GM19397 (cell line): ENCODE measurements around the gene RAD23B.

Experiments used
- ATAC-seq: cut with Tn5 transposase; IDR thresholded peaks from one replicate; pipeline ENCODE4 v1.9.1; 2021; ENCODE audit warnings: mild to moderate bottlenecking, moderate library complexity; ENCODE audit not compliant: unreplicated experiment

Gene RAD23B

DNA sequence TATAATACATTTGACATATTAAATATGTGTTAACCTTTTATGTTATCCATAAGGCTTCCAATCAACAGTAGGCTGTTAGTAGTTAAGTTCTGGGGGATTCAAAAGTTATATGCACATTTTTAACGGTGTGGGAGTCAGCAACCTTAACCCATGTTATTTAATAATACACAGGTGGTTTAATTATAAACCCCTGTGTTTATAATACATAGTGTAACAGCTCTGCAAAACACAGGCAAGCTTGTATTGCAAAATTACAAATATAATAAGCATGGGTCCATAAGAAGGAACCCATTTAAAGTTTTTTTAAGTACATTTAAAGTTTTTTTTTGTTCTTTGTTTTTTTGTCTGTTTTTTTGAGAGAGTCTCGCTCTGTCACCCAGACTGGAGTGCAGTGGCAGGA, 14.5 kb upstream of the RAD23B start:
- no peak for ATAC-seq

DNA sequence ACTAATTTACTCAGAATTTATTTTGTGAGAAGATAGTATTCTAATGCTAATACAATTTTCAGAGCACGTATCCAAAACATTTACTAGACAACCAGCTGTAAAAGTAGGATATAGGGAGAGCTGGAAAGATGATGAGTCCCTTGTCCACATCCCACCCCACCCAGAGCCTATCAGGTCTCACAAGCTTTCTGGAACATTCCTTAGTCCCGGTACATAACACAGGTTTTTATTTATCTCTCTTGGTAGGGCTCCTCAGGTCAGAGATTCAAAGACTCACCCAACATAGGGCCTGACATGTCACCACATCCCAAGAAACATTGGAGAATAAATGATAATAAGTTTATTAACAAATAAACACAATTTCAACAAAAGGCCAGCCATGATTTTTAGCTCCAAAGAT, 13.8 kb upstream of the RAD23B start:
- ATAC-seq: no peak

DNA sequence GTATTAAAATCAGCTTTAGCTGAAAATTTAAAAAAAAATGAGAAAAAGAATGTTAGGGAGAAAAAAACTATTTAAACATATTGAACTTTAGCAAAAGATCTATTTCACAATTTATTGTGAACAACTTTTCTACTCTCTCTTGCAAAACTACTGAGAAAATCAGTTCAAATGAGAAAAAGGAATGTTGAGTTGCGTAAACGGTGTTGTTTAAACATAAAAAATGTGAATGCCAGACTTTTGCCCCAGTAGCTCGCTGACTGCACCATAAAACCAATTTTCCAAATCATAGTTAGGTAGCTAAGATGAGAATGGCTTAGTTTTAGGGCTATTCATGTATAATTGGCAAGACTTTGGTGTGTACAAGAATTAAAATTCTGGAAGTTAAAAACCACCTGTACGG, 13.4 kb upstream of the RAD23B start:
- no peak for ATAC-seq

DNA sequence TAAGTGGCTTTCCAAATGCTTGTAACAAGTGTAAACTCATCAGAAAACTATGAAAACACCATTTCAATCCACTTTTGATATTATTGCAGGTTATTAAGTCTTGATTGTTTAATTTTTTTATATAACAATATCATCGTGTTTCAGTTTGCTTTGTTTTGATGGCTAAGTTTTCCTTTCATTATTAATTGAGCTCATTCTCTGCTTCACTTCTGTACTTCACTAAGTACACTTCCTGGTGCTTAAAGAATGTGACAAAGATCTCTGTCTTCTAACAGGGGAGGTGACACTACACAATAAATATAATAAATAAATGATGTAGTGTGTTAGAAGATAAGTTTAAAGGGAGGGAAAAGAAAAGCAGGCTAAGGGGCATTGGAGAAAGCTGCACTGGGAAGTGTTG, 13.0 kb upstream of the RAD23B start:
- ATAC-seq: no peak

DNA sequence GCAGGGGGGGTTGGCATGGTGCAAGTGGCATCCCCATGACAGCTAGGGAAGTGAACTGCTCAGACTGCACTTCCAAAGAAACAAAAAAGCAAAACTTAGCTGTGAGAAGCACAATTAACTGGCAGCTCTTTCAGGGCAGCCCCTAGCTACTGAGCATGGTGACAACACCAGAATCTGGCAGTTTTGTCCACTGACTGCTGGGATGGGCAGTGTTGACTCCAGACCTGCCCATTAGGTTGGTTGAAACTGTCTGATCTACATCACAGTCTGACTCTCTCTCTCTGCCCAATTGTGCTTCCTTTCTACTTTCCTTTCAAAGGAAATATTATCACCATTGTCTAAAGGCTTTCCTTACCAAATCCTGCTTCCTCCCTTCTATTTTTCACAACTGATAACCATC, 12.5 kb upstream of the RAD23B start:
- ATAC-seq: no peak

DNA sequence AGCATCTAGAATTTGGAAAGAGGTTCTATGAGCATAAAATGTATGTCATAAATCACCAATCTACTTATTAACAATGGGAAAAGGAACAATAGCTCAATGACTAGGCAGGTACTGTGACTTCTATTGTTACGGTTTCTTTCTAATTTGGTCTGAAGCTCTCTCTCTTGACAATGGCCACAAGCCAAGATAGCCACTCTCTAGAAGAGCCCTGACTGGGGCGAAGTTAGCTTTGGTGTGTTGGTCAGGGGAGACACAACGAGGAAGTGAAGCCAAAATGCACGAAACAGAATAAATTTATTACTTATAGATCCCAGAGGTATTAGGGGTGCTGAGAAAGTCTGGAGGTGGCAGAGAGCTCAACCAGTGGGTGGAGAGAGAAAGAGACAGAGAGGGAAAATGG, 9.4 kb upstream of the RAD23B start:
- no peak for ATAC-seq

DNA sequence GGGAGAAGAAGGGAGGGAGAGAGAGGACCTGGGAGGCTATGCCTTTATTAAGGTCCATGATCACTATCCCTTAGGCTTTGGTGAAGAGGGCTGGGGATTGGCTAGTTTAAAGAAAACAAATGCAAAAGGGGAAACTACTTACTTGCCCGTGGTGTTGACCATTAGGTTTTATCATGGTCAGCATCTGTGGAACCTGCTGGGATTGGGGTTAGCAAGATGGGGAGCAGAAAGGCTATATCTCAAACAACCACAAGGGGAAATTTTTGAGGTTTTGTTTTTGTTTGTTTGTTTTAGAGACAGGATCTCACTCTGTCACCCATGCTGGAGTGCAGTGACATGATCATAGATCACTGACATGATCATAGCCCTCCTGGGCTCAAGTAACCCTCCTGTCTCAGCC, 9.0 kb upstream of the RAD23B start:
- no peak for ATAC-seq

DNA sequence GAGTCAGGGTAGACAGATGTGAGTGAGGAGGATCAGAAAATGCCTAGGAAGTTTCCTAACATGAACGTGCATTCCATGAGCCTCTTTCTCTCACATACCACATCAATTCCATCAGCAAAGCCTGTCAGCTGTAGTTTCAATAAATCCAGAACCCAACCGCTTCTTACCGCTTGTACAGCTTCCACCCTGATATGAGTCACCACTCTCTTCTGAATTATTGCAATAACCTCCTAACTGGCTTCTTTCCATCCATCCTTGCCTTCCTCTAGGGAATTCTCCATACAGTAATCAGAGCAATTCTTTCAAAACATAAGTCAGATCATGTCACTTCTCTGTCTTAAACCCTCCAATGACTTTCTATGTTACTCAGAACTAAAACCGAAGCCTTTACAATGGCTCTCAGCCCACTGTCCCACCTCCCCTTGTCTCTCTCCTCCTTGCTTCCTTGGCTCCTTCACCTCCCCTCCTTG, 8.1 kb upstream of the RAD23B start:
- no peak for ATAC-seq

DNA sequence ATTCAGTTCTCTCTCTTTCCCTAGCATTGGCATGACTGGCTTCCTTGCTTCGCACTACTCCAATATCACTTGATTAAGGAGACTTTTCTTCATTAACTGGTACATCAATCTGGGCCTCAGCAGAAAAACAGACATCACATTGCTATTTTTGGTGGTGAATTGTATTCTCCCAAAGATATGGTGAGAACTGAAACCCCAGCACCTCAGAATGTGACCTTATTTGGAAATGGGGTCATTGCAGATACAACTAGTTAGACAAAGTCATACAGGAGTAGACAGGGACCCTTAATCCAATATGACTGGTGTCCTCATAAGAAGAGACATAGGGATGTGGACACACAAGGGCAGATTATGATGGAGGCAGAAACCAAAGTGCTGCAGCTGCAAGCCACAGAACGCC, 7.5 kb upstream of the RAD23B start:
- no peak for ATAC-seq

DNA sequence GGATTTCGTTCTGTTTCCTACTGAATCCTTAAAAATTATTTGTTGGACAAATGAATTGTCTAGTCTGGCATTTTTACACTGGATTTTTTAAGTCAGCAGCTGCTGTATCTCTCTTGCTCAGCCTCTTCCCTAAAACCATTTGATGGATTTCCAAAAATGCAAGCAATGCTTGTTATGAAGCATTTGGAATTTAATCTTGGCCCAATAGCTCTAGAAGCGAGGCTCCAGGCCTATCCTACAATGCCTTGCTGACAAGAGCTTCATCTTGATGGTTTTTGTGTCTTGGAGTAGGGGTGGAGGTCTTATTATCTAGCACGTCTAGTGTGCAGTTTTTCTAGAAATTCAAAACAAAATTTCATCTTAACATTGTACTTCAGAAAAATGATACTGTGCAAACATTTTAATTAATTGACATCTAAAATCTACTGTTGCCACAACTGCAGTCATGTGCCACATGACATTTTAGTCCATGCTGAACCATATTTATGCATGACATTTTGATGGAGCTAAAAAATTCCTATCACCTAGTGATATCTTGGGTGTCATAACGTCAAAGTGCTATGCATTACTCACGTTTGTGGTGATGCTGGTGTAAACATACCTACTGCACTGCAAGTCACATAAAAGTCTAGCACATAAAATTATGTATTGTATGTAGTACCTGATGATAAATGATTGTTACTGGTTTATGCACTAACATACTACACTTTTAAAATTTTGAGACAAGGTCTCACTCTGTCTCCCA, 5.9 kb upstream of the RAD23B start:
- ATAC-seq: no peak

DNA sequence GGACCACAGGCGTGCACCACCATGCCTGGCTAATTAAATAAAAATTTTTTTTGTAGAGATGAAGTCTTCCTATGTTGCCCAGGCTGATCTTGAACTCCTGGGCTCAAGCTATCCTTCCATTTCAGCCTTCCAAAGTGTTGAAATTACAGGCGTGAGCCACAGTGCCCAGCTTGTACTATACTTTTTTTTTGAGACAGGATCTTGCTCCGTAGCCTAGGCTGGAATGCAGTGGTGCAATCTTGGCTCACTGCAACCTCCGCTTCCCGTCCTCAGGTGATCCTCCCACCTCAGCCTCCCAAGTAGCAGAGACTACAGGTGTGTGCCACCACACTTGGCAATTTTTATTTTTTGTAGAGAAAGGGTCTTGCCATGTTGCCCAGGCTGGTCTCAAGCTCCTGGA, 5.3 kb upstream of the RAD23B start:
- ATAC-seq: no peak

DNA sequence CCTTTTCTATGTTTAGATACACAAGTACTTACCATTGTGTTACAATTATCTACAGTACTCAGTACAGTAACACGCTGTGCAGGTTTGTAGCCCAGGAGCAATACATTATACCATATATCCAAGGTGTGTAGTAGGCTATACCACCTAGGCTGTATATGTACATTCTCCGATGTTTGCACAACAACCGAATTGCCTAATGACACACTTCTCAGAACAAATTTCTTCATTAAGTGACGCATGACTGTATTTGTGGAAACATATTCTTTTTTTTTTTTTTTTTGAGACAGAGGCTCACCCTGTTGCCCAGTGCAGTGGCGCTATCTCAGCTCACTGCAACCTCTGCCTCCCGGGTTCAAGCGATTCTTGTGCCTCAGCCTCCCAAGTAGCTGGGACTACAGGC, 4.0 kb upstream of the RAD23B start:
- ATAC-seq: no peak

DNA sequence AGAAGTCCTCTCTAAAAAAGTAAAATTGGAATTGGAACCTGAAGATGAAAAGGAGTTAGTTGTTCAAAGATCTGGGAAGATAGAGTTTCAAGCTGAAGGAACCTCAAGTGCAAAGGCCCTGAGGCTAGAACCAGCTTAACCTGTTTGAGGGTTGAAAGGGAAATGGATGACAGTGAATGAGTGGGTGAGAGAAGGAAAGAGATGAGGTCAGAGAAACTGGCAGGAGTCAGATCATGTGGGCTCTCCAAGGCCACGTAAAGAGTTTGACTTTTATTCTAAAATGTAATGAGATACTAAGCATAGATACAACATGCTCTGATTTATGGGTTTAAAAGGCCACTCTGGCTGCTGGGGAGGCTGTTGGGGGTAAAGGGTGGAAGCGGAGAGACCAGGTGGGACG, 2.5 kb upstream of the RAD23B start:
- no peak for ATAC-seq

DNA sequence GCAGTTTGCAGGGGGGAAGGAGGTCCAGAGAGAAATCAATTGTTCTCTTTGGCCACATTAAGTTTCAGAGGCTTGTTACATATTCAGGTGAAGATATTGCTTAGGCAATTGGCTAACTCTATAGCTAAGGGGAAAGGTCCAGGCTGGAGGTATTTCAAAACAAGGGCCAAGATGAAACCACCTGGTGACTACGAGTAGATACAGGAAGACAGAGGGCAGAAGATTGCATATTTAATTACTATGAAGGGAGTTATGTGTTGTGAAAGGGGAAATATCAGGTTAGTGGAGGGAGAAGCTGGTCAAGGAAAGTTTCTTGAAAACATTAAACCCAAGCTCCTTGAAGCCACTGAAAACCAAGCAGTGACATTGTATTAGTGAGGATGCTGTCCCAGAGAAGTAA, 1.9 kb upstream of the RAD23B start:
- no peak for ATAC-seq

DNA sequence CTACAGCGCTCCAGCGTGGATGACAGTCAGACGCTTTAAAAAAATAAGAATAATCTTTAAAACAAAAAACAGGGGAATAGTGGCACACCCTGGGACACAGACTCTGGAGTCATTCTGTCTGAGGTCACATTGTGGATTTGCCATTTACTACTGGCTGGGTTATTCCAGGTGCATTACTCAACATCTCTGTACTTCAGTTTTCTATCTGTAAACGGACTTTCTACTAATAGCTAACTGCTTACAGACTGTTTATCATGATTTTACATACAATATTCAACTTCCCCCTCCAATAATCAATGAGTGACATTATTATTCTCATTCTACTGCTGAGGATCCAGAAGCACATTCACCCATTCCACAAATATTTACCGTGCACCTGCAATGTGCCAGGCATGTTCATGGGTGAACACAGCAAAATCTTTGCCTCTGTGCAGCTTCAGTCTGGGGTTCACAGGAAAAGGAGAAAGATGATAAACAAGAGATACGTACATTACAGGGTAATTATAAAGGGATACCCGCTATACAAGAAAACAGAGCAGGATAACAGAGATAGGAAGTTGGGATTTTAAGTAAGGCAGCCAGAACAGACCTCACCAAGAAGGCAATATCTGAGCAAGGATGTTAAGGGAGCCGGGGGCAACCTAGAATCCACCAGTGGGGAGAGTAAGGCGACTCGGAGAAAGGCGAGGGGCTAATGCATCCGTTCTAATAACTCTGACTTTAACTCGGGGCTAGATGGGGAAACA, 984 bp upstream of the RAD23B start:
- ATAC-seq: peak; percentile 0

DNA sequence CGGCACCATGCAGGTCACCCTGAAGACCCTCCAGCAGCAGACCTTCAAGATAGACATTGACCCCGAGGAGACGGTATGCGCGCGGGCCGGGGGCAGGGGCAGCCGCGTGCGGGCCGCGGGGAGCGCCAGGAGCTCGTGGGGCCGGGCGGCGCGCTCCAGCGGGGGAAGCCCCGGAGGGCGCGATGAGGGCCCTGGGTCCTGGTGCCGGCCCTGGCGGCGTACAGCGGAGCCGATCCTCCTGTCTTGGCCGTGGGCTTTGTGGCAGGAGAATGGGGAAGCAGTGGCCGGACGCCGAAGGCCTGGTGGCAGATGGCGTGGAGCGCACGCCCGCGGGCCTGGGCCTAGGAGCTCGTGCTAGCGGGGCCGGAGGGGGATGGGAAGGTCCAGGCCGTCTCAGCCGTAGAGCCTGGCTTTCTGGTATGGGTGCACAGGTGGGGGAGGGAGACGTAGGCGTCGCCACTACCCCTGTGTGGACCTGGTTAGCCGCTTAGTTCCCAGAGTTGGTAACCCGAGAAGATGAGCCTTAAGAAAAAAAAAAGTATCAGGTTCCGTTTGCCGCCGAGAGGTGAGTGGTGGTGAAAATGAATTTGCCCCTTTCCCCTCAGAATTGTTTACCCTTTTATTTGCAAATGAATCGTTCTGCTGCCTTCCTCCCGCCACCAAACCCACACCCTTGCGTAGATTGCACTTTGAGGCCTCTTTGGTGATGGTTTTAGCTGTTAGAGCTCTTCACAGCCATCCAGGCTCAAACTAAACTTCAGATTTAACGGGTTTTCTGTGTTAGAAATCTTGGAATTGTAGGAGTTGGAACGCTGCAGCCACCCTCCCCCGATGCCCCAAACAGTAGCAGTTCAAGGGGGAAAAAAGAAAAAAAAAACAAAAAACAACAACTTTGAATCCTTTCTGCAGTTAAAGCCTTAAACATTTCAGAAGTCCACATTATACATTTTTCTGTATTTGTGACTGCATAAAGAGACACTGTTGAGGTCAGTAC, 841 bp downstream of the RAD23B start:
- peak; percentile 34 for ATAC-seq

DNA sequence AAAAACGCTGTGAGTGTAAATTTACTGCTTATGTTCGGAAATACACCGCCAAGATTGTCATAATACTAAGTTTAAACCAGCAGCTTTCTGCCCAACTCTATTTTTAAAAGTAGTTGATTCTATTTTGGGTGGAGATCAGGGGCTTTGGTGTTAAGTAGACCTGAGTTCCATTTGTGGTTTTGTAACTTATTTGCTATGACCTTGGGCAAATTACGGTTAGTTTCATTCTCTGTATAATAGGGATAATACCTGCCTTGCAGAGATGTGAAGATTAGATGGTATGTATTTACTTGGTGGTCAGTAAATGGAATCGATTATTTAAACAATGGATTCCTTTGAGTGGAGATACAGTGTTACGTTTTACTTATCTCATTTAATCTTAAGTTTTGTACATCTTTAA, 1.6 kb downstream of the RAD23B start:
- ATAC-seq: no peak

DNA sequence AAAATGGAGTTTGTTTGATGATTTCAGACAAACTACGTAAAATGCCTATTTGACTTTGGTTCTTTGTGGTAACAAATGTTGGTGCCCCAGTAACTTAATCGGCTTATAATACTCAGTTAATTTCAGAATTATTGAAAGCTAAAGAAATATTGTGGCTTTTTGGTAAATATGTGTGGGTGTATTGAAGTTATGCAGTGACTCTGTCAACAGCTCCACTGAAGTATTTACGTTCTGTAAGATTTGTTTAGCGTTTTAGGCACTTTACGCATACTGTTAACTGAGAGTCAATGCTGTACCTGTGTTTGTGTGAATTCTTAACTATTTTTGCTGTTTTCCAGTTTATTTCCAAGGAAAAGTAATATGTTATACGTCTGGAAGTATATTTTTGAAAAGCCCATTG, 2.2 kb downstream of the RAD23B start:
- ATAC-seq: no peak

DNA sequence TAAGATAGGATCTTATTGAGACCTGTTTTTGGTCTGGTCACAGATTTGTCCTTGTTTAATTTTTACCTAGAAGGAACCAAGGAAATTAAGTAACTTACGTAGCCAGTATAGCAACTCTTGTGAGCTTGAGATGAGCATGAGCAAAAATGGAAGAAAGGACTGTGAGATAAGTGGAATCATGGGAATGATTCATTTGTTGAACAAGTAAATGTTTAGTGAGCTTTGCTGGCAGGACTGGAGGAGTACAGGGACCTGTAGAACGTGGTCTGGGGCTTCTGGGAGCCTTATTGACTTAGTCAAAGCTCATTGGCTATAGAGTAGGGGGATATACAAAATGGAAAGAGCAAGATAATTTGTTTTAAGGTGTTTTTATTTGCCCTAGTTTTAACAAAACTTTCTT, 3.0 kb downstream of the RAD23B start:
- no peak for ATAC-seq

DNA sequence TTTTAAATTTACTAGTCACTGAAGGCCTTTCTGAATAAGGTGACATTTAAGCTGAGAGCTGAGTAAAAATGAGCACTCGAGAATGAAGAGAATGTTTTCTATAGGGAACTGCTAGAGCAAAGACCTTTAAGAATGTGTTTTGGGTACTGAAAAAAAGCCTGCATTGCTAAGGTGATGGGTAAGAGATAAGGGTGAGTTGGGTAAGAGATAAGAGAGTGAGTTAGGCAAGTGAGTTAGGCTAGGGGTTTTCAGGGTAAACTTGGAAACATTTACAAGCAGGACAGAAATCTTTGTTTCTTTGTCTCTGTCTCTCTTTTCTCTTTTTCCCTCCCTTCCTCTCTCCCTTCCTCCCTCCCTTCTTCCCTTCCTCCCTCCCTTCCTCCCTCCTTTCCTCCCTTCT, 5.6 kb downstream of the RAD23B start:
- no peak for ATAC-seq

DNA sequence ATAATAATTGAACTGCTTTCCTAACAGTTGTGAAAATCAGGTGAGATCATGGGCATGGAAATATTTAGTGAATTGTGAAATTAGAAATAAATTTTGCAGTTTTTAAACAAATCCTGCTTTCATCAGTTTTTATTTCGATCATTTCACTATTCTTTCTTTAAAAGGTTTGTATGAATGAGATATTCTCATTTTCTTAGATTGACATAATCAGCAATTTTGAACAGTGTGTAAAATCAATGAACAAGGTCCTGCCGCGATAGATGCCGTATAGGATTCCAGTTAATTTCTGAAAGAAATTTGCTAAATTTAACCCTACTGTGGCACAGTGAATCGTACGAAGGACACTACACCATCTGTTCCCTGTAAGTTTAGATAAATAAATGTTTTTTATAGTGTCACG, 7.5 kb downstream of the RAD23B start:
- ATAC-seq: no peak
